ENCODE results near the gene CASKIN2. TPM values are rescaled to one million over a fixed set of nuclear protein-coding genes. Genes with fewer than 3 reads are reported as not detected.
A peak's percentile ranks its signal among the peaks of the same experiment; 100 is the strongest.

Gene CASKIN2
- 34.3 TPM for total RNA-seq
- long read RNA-seq, full-length matches to known transcripts, result 2 of 28 reads
- long read RNA-seq, partial matches to known transcripts, result 21 of 28 reads
- long read RNA-seq, other reads (novel, unspliced or antisense), result 5 of 28 reads

GRCh38 chr17:75515496-75516254 is at the start of gene CASKIN2:
TSS of gene CASKIN2 (minus strand) at chr17:75515537. CDS start at chr17:75513804, 1,733 bp downstream.
- H3K4me1 ChIP-seq, result peaks cover 73% of the 10 kb centered on the region

GRCh38 chr17:75565066-75565465 is 49.7 kb upstream of the CASKIN2 start:
- no peaks in the 10 kb centered on the region for H3K9me3 ChIP-seq (replicated peaks)
- no peaks in the 10 kb centered on the region for H3K4me1 ChIP-seq
- no peak for TF ChIP-seq CTCF (IDR thresholded peaks at IDR 0.05; ENCODE audit: borderline replicate concordance)
- DNase-seq, result no peak
- no peak overlapping the region for H3K4me3 ChIP-seq
- H3K27ac ChIP-seq (replicated peaks), result no peak overlapping the region
- H3K36me3 ChIP-seq, result peaks cover 9% of the 10 kb centered on the region
- H3K27me3 ChIP-seq (ENCODE audit: low read depth), result no peaks in the 10 kb centered on the region
- intact Hi-C loops (cut with micrococcal nuclease), result no loop called here

More at GRCh38 chr17:75515496-75516254, at the start of gene CASKIN2:
- H3K36me3 ChIP-seq, result peaks cover 26% of the 10 kb centered on the region
- peak; percentile 98 for DNase-seq
- H3K27ac ChIP-seq (replicated peaks), result peak within 1 kb of the TSS; percentile 96
- no peaks in the 10 kb centered on the region for H3K27me3 ChIP-seq (ENCODE audit: low read depth)
- TF ChIP-seq CTCF (IDR thresholded peaks at IDR 0.05; ENCODE audit: borderline replicate concordance), result peak; percentile 97
- intact Hi-C loops (cut with micrococcal nuclease), result loop anchor here (10.0 kb wide), 1 partner anchor 91 kb away; no protein-coding TSS in a partner anchor
- peak within 1 kb of the TSS; percentile 95 for H3K4me3 ChIP-seq
- H3K9me3 ChIP-seq (replicated peaks), result no peaks in the 10 kb centered on the region

GRCh38 chr17:75564195-75564594 is 48.9 kb upstream of the CASKIN2 start:
- H3K4me3 ChIP-seq, result no peak overlapping the region
- no peak overlapping the region for H3K27ac ChIP-seq (replicated peaks)
- TF ChIP-seq CTCF (IDR thresholded peaks at IDR 0.05; ENCODE audit: borderline replicate concordance), result no peak
- DNase-seq, result no peak
- peaks cover 9% of the 10 kb centered on the region for H3K36me3 ChIP-seq
- H3K9me3 ChIP-seq (replicated peaks), result no peaks in the 10 kb centered on the region
- no peaks in the 10 kb centered on the region for H3K4me1 ChIP-seq
- intact Hi-C loops (cut with micrococcal nuclease), result no loop called here
- H3K27me3 ChIP-seq (ENCODE audit: low read depth), result no peaks in the 10 kb centered on the region

- no peak for TF ChIP-seq CTCF (IDR thresholded peaks at IDR 0.05; ENCODE audit: borderline replicate concordance)
- no peaks in the 10 kb centered on the region for H3K4me1 ChIP-seq
- no peaks in the 10 kb centered on the region for H3K27me3 ChIP-seq (ENCODE audit: low read depth)
- intact Hi-C loops (cut with micrococcal nuclease), result no loop called here
- no peaks in the 10 kb centered on the region for H3K9me3 ChIP-seq (replicated peaks)
- no peak for DNase-seq
- H3K27ac ChIP-seq (replicated peaks), result no peak overlapping the region
- no peak overlapping the region for H3K4me3 ChIP-seq
- H3K36me3 ChIP-seq, result peaks cover 9% of the 10 kb centered on the region
Observed at GRCh38 chr17:75563063-75563758, 47.9 kb upstream of the CASKIN2 start.

GRCh38 chr17:75561927-75562603 is 46.7 kb upstream of the CASKIN2 start:
- no peak for DNase-seq
- no peak overlapping the region for H3K4me3 ChIP-seq
- no peak for TF ChIP-seq CTCF (IDR thresholded peaks at IDR 0.05; ENCODE audit: borderline replicate concordance)
- no peaks in the 10 kb centered on the region for H3K9me3 ChIP-seq (replicated peaks)
- intact Hi-C loops (cut with micrococcal nuclease), result no loop called here
- no peaks in the 10 kb centered on the region for H3K27me3 ChIP-seq (ENCODE audit: low read depth)
- H3K36me3 ChIP-seq, result peaks cover 9% of the 10 kb centered on the region
- no peak overlapping the region for H3K27ac ChIP-seq (replicated peaks)
- no peaks in the 10 kb centered on the region for H3K4me1 ChIP-seq
